Fibroblast of skin of left biceps (primary cell): Measurements from ENCODE around the gene EXOC2.

Experiments used
- DNase-seq, 2 experiments: peaks; one replicate each; pipeline ENCODE4 v3.0.0-alpha.2; 2013; ENCODE audit warnings: low read depth in 2 of 2

Gene EXOC2, protein sequence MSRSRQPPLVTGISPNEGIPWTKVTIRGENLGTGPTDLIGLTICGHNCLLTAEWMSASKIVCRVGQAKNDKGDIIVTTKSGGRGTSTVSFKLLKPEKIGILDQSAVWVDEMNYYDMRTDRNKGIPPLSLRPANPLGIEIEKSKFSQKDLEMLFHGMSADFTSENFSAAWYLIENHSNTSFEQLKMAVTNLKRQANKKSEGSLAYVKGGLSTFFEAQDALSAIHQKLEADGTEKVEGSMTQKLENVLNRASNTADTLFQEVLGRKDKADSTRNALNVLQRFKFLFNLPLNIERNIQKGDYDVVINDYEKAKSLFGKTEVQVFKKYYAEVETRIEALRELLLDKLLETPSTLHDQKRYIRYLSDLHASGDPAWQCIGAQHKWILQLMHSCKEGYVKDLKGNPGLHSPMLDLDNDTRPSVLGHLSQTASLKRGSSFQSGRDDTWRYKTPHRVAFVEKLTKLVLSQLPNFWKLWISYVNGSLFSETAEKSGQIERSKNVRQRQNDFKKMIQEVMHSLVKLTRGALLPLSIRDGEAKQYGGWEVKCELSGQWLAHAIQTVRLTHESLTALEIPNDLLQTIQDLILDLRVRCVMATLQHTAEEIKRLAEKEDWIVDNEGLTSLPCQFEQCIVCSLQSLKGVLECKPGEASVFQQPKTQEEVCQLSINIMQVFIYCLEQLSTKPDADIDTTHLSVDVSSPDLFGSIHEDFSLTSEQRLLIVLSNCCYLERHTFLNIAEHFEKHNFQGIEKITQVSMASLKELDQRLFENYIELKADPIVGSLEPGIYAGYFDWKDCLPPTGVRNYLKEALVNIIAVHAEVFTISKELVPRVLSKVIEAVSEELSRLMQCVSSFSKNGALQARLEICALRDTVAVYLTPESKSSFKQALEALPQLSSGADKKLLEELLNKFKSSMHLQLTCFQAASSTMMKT

DNA sequence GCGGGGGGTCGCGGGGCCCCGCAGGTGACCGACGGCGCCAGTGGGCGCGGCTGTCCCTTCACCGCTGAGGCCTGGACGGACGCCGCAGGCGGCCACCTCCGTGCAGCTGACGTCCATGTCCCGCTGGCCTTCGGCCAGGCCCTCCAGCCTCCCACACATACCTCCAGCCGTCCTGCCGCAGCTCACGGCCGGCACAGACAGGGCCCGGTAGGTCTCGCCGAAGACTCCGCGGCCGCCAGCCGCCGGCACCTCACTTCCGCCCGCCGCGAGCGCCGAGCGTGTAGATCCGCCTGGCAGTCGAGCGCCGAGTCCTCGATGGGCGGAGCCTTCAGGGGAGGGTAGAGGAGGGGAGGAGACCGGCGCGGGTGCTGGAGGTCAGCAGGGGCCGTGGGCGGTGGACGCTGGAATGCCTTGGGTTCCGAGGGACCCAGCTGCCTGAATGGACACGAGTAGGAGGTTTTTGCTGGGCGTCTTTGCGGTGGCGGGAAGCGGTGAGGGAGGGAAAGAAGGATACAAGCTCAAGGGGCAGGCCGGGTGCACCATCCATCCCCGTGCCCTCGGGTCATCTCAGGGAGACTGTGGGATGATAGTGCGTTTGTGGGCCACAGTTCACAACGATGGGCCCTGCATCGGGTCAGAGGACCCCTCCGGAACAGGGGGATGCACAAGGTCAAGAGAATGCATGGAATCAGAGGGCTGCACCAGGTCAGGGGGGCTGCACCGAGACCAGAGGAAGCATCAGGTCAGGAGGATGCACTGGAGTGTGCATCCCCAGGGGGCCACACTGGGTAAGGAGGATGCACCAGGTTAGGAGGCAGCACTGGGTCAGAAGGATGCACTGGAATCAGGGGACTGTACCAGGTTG is at the start of gene EXOC2:
Gene EXOC2, minus strand, starts transcription at position 282 of the 865 bp plus-strand sequence. CDS start 55,321 bp downstream, outside the sequence.
- DNase-seq = peak in 1 of 2 experiments; percentile 44

DNA sequence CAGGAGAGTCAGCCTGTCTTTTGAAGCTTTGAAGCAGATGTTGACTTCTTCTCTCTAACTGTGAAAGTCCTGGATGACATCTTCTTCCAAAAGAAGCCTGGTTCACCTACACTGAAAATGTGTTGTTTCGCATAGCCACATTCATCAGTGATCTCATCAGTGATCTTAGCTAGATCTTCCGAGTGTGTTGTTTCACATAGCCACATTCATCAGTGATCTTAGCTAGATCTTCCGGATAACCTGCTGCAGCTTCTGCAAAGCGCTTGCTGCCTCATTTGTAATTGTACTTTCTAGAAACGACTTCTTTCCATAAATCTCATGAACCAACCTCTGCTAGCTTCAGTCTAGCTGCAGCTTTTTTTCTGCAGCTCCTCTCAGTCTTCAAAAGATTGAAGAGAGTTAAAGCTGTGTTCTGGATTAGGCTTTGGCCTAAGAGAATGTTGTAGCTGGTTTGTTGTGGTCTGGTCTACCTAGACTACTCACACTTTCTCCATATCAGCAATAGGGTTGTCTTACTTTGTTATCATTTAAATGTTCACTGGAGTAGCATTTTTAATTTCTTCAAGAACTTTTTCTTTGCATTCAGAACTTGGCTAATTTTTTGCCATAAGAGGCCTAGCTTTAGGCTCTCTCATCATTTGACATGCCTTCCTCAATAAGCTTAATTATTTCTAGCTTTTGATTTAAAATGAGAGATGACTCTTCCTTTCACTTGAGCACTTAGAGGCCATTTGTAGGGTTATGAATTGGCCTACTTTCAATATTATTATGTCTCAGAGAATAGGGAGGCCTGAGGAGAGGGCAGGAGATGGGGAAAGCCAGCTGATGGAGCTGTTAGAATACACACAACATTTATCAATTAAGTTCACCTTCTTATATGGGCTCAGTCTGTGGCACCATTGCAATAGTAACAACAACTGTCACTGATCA is 48.7 kb upstream of the EXOC2 start:
- DNase-seq = no peak

DNA sequence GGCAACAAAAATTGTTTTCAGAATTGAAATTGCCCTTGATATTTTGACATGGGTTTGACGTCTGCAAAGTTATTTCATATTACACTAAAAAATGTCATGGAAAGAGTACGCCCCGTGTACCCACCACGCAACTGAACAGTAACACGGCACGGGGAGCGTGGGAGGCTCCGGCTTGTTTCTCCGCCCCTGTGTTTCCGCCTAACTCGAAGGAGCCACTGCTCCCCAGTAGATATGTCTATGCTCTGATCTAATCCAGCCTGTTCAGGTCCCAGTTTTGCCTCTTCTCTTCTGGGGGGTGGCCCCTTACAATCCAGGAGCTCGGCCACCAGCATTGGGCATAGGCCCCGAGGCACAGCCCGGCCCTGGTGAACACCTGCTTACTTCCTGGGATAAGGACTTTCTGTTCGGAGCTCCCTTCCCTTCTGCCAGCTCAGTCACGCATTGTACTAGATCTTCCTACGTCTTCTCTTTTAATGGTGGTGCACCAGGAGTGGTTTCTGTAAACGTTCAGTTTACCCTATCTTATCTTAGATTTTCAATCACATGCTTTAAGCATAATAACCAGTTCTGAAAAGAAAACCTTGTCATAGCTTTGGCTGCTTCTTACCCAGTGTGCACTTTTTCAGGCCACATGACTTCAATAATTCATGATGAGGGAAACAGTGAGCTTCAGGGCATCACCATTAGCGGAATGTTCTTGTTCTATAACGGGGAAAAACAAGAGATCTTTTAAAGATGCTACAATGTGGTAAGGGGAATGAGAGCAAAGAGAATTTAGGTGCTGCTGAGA is 43.9 kb upstream of the EXOC2 start:
- no peak for DNase-seq

DNA sequence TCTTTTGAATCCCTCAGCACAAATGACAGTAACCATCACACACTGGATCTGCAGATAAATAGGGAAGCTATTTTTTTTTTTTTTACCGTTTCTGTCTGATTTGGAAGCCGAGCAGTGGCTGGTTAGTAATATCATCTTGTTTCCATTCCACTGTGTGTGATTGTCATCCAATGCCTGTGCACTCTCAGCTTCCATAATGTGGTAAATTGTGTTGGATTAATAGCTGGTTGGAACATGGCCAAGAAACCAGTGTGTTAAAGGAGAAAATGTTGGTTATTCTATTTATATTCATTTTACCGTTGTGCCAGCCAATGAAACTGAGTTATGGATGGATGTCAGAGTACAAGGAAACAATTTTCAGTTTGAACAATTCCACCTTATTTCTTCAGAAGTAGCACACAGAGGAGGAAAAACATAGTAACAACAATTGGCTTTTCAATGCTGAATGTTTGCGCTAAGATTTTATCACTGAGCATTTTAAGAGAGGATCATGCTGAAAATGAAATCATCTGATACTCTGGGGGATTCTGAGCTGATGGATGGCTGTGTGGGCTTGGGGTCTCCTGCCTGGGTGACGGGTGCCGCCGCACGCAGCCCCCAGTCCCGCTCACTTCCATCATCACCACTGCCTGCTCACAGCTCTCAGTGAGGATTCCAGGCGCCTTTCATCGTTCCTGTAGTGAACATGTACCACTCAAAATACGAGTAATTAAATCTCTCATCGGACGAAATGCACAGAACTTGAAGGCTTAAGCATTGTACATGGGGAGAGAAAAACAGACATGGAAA is 40.7 kb upstream of the EXOC2 start:
- no peak for DNase-seq

DNA sequence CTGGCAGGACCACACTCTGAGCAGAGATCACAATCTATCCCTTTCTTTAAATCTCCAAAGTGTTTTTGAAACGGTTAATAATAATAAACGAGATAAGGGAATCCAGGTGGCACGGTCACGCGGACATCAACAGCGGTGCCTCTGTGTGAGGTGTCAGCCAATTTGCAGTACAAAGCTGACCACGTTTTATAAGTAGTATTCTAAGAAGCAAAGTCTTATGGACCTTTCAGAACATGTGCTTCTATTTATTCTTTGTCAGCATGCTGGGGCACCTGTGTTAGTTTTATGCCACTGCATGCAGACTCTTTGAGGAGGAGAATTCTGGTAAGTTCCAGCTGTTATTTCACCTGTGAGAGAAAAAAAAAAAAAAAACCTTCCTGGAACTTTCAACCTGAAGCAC is 39.0 kb upstream of the EXOC2 start:
- DNase-seq = no peak

DNA sequence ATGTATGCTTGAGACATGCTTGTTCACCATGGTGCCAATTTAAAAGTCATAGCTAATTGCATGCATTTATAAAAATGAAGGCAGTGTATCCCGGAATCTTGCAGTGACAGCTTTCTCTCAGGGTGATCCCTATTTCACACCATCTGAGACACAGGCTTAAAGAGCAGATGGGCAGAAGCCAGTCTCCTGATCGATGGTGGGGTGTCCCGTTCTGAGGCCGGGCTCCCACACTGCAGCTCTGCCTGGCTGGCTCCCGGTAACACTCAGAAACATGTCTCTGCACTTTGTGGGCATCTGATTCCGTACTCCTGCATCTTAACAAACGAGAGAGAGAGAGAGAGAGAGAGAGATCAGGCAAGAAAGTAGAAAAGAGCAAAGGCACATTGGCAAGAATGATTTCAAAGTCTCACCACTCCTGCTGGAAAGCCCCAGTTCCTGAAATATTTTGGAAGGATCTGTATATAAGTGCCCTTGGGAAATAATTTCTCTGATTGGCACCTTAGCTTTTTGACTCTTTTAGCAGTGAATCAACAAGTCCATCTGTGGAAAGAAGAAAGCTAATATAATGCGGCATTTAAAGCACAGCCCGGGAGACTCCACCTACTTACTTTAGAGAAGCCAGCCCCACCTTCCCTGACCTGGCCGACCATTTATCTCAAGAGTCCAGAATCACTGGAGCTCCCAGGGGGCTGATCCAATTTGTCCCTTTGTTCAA is 36.8 kb upstream of the EXOC2 start:
- DNase-seq = no peak

DNA sequence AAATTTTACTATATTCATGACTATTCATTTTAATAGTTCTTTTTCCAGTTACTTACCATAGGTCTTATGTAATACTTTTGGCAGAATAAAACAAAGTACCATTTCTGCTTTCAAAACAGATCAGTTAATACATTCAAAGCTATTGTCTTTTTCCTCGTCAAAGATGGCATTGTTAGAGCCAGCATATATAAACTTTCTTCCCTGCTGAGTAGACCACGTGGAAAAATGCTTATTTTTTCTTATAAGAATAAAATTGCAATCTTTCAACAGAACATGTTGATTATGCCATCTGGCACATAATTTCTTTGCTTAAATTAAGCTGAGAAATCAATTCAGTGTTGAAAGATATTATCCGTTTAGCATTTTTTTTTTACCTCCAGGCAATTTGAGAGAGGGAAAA is 34.9 kb upstream of the EXOC2 start:
- no peak for DNase-seq

DNA sequence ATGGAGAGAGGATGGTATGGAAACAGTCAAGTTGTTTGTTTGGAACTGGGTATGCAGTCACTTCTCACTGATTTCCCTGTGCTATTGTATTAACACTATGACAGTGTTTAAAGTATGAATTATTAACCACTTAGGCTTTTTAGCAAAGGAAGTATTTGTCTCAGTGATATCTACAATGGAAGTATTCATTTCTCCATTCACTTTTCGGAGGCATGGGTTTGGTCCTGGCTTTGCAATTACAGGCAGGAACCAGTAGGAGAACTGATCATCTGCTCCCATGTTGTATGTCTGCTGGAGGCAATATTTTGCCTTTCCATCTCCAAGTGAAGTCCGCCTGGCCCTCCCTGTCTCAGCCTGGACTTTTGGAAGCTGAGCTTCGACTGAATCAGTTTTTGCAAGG is 30.6 kb upstream of the EXOC2 start:
- no peak for DNase-seq

DNA sequence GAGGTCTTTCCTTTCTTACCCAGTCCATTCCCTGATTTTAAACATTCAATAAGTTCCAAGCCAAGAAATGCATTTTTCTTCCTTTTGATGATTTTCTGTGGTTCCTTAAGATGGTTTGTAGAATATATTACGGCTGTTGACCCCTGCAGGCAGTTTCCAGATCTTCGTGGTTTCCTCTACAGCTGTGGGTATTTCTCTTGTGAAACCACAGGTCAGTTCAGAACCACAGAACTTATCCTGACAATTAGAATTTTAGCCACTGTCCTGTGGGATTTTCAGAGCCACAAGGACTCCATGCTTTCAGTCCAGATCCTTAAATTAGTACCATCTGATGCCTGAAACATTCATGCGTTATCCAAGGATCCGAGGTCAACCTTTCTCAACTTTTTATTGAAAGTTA is 29.7 kb upstream of the EXOC2 start:
- no peak for DNase-seq

DNA sequence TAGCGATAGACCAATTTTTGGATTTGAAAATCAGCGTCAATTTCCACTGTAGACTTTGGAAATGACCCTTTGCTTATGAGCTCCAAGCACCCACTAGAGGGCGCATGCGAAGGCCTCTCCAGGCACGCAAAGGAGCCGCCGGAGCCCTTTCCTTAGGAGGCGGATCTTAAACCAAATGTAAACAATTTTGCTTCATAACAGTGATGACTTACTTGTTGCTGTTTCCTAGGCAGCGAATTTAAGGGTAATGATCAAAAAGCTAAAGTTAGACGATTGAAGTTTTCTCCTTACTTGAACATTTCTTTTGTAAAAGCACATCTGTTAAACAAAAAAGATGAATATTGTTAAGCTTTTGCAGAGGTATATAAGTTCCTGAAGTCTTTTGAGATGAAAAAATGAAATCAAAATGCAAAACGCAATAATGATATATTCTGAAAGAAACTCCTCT is 29.2 kb upstream of the EXOC2 start:
- peak in 1 of 2 experiments; percentile 29 for DNase-seq

DNA sequence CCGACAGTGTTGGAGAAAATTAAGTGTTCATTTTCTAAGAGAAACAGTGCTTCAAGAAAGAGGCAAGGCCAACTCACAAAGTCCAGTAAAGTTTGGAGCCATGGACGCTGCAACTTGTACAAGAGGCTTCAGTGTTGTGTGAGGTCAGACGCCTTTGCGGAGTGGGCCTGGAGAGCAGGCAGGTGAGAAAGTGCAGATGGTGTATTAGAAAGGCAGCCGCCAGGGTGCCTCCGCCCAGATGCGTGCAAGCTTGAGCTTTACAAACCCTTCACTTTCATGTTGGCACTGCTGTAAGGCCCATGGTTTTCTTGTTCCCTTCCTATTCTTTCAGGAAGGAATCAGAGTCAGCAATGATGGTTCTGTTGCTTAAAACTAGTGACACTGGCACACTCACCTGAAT is 25.4 kb upstream of the EXOC2 start:
- DNase-seq = no peak

DNA sequence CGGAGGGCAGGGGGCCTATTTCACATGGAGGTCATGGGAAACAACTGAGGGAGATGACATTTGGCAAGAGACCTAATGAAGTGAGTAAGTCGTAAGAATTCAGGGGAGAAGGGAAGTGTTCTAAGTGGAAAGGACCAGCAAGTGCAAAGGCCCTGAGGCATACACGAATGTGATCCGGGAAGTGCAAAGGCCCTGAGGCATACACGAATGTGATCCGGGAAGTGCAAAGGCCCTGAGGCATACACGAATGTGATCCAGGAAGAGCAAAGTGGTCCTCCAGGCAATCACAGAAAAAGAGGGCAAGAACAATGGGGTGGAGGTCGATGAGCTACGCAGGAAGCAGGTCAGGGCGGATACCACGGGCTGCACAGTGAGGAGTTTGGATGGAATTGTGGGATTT is 24.2 kb upstream of the EXOC2 start:
- no peak for DNase-seq

DNA sequence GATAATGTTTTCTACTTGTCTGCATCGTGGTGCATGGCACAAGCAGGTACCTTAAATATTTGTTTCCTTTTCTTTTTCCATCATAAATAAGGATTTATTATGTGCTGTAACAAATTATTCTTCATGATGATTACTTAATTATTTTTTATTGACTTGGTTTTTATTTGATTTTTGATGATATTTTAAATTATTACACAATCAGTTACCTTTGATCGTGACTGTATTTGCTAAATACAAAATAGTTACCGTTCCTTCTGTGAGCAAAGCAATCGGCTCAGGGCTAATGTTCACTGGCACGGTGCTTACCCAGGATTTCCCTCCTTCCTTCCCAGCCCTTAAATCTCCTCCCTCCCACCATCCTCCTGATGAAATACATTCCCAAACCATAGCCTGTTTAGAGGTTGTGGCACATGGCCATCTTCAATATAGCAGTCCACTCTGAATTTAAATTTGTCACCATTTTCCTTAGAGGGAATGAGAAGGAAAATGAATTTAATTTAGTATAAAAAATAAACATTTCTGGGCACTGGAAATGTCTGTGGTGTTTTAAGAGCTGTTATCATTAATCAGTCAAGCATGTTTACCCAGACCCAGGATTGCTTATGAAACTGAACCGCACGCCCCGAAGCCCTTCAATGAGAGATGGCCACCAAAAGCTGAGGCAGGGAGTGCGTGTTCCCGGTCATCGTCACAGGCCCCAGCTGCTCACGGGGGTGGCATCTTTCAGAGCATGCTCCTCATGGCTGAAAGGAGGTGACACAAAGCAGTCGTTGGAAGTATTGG is 23.0 kb upstream of the EXOC2 start:
- DNase-seq = no peak

DNA sequence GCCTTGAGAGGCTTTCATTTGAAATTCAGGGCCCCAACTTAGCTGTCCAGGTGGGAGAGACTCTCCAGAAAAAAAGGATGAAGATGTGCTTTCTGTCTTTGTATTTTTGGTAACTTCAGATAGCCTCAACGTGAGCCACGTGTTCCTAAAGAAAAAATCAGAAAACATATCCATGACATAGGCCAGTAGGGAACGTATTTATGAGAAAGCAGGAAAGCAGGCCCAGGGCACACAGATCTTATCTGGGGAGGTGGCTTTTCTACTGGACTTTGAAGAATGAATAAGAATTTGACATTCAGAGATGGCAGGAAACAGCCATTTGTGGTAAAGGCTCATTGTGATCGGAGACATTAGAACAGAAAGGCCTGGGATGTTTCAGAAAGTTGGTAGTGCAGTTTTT is 21.2 kb upstream of the EXOC2 start:
- no peak for DNase-seq

DNA sequence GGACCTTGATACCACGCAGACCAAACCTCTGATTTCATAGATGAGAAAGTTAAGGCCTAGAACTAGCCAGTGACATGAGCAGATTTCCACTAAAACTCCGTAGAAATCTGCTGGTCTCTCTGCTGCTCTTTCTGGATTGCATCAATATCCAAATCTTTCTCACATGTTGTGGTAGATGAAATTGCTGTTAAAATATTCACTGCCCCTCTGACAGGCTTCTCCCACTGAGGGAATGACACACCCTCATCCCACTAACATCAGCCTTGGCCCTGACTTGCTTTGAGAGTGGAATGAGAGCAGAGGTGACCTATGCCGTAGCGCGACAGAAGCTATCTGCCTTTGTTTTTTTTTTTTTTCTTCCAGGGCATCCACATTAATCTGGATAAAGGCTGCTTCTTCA is 20.4 kb upstream of the EXOC2 start:
- DNase-seq = no peak

DNA sequence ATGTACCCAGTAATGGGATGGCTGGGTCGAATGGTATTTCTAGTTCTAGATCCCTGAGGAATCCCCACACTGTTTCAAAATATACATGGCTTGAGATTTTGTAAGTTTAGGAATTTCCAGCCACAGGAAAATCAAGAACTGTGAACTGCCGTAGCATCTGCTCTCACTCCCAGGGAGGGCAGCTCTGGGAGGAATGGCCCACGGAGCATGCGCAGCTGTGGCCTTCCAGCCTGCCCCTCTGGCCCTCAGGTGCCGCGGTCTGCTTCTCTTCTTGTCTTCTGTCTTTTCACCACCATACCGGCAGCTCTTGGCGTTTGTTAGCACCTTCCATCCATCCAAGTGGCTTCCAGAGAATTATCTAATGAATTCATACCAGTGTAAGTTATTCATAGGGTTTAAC is 19.9 kb upstream of the EXOC2 start:
- no peak for DNase-seq

DNA sequence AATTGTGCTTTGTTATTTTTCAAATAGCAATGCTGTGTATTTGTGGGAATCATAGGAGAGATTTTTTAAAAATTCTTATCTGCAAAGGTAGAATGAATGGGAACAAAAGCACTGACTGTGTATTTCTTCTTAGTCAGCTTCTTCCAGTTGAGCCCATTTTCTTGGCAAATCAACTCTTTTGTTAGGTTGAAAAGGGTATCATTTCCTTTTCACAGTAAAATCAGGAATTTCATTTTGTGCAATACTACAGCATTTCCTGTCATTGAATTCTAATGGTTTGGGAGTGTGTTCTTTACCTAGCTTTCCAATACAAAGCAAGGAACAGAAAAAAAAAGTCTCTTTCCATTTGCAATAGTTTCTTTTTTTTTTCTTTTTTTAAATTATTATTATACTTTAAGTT is 19.0 kb upstream of the EXOC2 start:
- no peak for DNase-seq
